Muscle of arm (tissue), 14 donors: ENCODE data around the gene RAB1A. TPM values are rescaled to one million over a fixed set of nuclear protein-coding genes. Genes with fewer than 3 reads are reported as not detected.
"Not testable (repeated sequence)": the region's sequence is repeated elsewhere in the genome, so short reads cannot be mapped to it uniquely, and the experiment has no call there.

ENCODE experiments used
- DNase-seq: peaks from one replicate; pipeline ENCODE4 v3.0.0-alpha.2; 2013
- long read RNA-seq, 11 donors: transcript quantifications; one replicate each; lab custom pipeline, GENCODE V29; 2026
- polyA plus RNA-seq, 12 donors: library from polyadenylated mRNA; unstranded; fragments of 120-200 nt; gene quantifications; one replicate each; pipeline ENCODE4 v1.2.1, GENCODE V29; 2013; ENCODE audit not compliant: insufficient read length in 12 of 12

The RAB1A gene
- 100 to 1,000 TPM in 11 of 12 donors, not detected in 1; 113 to 183 (median 140) TPM for polyA plus RNA-seq
- long read RNA-seq, donor 1, transcript RAB1A-203 (6 exons, 2,447 nt) = major isoform, 100 of 116 reads
- long read RNA-seq, donor 1, partial matches to known transcripts = 14 of 116 reads
- long read RNA-seq, donor 1, other reads (novel, unspliced or antisense) = 0 of 116 reads
- long read RNA-seq, donor 2, transcript RAB1A-203 (6 exons, 2,447 nt) = major isoform, 84 of 94 reads
- long read RNA-seq, donor 2, partial matches to known transcripts = 9 of 94 reads
- long read RNA-seq, donor 2, other reads (novel, unspliced or antisense) = 0 of 94 reads
- long read RNA-seq, donor 3, transcript RAB1A-203 (6 exons, 2,447 nt) = major isoform, 46 of 47 reads
- long read RNA-seq, donor 3, partial matches to known transcripts = 0 of 47 reads
- long read RNA-seq, donor 3, other reads (novel, unspliced or antisense) = 0 of 47 reads
- long read RNA-seq, donor 4, transcript RAB1A-203 (6 exons, 2,447 nt) = major isoform, 39 of 44 reads
- long read RNA-seq, donor 4, partial matches to known transcripts = 5 of 44 reads
- long read RNA-seq, donor 4, other reads (novel, unspliced or antisense) = 0 of 44 reads
- long read RNA-seq, donor 5, transcript RAB1A-203 (6 exons, 2,447 nt) = major isoform, 95 of 103 reads
- long read RNA-seq, donor 5, partial matches to known transcripts = 5 of 103 reads
- long read RNA-seq, donor 5, other reads (novel, unspliced or antisense) = 0 of 103 reads
- long read RNA-seq, donor 6, transcript RAB1A-203 (6 exons, 2,447 nt) = major isoform, 43 of 43 reads
- long read RNA-seq, donor 6, partial matches to known transcripts = 0 of 43 reads
- long read RNA-seq, donor 6, other reads (novel, unspliced or antisense) = 0 of 43 reads
- long read RNA-seq, donor 7, transcript RAB1A-203 (6 exons, 2,447 nt) = major isoform, 39 of 39 reads
- long read RNA-seq, donor 7, partial matches to known transcripts = 0 of 39 reads
- long read RNA-seq, donor 7, other reads (novel, unspliced or antisense) = 0 of 39 reads
- long read RNA-seq, donor 8, transcript RAB1A-203 (6 exons, 2,447 nt) = major isoform, 88 of 103 reads
- long read RNA-seq, donor 8, partial matches to known transcripts = 10 of 103 reads
- long read RNA-seq, donor 8, other reads (novel, unspliced or antisense) = 5 of 103 reads
- long read RNA-seq, donor 9, transcript RAB1A-203 (6 exons, 2,447 nt) = major isoform, 48 of 48 reads
- long read RNA-seq, donor 9, partial matches to known transcripts = 0 of 48 reads
- long read RNA-seq, donor 9, other reads (novel, unspliced or antisense) = 0 of 48 reads
- long read RNA-seq, donor 10, transcript RAB1A-203 (6 exons, 2,447 nt) = major isoform, 39 of 113 reads
- long read RNA-seq, donor 10, partial matches to known transcripts = 71 of 113 reads
- long read RNA-seq, donor 10, other reads (novel, unspliced or antisense) = 0 of 113 reads
- long read RNA-seq, donor 11, transcript RAB1A-203 (6 exons, 2,447 nt) = major isoform, 87 of 87 reads
- long read RNA-seq, donor 11, partial matches to known transcripts = 0 of 87 reads
- long read RNA-seq, donor 11, other reads (novel, unspliced or antisense) = 0 of 87 reads

- DNase-seq = peak; percentile 100
These were observed at the start of gene RAB1A for GRCh38 chr2:65129826-65130663. TSS of gene RAB1A (minus strand) at chr2:65130106. CDS start at chr2:65129915, 191 bp downstream.

- DNase-seq = no peak
These were observed 48.0 kb upstream of the RAB1A start for GRCh38 chr2:65177751-65178442.

- no peak for DNase-seq
These were observed 46.1 kb upstream of the RAB1A start for GRCh38 chr2:65175894-65176530.

DNA sequence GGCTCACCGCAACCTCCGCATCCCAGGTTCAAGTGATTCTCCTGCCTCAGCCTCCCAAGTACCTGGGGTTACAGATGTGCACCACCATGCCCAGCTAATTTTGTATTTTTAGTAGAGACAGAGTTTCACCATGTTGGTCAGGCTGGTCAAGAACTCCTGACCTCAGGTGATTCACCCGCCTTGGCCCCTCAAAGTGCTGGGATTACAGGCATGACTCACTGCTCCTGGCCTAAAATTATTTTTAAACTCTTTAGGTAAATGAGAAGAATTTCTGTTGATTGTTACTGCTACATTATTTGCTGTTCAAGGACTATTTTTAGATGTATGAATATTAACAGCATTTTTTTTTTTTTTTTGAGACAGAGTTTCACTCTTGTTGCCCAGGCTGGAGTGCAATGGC is 44.1 kb upstream of the RAB1A start:
- DNase-seq = not testable (repeated sequence)

- DNase-seq = no peak
These were observed 43.3 kb upstream of the RAB1A start for GRCh38 chr2:65172994-65173790.

DNA sequence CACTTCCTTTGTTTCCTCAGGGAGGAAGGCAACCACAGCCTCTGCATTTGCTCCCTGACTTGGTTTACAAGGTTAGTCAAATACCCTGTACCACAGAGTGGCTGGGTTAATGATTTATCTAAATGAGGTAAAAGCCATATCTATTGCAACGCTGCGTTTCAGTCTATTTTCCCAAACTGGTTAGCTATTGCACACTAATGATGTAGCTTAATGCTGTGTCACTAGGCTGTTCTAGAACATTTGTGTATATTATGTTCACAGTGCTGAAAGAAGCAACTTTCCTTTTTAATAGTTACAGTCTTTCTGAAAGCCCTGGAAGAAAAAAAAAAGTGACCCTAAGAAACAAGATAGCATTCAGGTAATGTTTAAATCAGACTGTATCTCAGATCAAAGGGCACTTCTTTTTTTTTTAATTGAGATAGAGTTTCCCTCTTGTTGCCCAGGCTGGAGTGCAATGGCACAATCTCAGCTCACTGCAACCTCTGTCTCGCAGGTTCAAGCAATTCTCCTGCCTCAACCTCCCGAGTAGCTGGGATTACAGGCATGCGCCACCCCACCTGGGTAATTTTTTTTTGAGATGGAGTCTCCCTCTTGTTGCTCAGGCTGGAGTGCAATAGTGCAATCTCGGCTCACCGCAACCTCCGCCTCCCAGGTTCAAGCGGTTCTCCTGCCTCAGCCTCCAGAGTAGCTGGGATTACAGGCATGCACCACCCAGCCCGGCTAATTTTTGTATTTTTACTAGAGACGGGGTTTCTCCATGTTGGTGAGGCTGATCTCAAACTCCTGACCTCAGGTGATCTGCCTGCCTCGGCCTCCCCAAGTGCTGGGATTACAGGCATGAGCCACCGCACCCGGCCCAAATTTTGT is 40.9 kb upstream of the RAB1A start:
- DNase-seq = not testable (repeated sequence)

GRCh38 chr2:65169760-65170136 is 39.8 kb upstream of the RAB1A start:
- DNase-seq = no peak

DNA sequence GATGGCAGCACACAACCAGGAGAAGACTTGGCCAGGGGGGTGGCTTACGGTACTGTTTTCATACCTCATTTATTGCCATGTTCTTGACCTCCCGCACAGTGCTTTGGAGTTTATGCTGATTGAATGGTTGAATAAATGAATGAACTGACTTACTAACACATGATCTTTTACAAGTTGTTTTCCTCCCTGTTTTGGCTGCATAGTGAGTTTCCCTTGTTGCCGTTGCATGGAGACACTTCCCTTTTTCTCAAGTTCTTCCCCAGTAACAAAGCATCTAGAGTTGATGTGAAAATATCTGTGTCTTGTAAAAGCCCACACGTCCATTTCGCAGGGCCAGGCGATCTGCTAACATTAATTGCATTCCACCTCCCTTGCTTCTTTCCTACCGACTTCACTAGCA is 35.7 kb upstream of the RAB1A start:
- DNase-seq = no peak

GRCh38 chr2:65164426-65164891 is 34.6 kb upstream of the RAB1A start:
- peak; percentile 37 for DNase-seq

DNA sequence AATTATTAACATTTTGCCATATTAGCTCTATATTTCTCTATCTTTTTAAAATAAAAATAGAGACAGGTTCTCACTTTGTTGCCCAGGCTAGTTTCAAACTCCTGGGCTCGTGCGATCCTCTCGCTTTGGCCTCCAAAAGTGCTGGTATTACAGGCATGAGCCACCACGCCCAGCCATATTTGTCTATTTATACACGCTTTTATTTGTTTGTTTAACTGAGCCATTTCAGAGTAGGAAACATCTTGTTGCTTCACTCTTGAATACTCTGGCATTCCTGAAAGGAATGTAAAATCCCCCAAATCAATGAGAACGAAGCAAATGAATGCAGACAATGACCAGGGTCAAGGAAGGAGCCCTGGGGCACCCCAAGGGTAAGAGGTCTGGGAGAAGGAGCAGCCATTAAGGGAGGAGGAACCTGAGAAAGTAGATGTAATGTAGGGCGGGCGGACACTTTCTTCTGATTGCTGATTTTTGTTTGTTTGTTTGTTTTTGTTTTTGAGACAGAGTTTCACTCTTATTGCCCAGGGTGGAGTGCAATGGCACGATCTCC is 31.7 kb upstream of the RAB1A start:
- no peak for DNase-seq

GRCh38 chr2:65159906-65160305 is 30.0 kb upstream of the RAB1A start:
- DNase-seq = no peak

GRCh38 chr2:65159261-65159660 is 29.4 kb upstream of the RAB1A start:
- no peak for DNase-seq

DNA sequence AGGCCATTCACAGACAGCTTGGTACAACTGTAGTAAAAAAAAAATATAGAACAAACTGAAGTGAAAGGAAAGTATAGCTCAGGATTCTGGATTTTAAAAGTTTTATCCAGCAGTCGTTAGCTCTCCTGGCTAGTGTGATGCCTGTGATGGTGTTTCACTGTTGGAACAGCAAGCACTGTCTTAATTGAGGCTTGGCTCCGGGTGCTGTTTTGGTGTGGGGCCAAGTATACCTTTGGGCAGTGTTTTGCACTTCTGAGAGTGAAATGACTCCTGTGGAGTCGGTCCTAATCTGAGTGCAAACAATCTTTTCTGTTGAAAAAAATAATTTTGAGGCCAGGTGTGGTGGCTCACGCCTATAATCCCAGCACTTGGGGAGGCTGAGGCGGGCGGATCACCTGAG is 28.7 kb upstream of the RAB1A start:
- DNase-seq = no peak

DNA sequence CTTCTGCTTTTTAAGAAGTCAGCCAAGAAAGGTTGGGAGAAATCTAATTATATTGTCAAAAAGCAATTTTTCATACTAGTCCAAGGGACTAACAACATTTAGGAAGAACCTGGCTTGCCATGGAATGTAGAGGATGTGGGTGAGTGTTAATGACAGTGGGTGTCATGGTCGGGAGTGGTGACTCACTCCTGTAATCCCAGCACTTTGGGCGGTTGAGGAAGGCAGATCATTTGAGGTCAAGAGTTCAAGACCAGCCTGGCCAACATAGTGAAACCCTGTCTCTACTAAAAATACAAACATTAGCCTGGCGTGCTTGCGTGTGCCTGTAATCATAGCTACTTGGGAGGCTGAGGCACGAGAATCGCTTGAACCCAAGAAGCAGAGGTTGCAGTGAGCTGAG is 27.9 kb upstream of the RAB1A start:
- not testable (repeated sequence) for DNase-seq

DNA sequence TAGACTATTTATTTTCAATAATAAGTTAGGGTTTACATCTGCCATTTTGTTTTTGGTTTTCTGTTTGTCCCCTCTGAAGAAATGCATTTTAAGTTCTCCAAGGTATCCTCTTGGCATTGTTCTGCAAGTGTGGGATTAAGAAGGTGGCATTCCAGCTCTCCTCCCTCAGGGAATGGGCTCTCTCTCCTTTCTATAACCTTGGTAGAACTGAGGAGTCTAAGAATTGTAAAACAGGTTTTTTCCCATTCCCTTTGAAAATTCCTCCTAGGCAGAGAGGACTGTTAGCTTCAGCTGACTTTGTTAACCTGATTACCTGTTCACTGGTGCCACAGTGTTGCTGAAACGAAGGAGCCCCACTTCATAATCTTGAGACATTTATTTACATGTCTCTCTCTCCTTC is 26.1 kb upstream of the RAB1A start:
- DNase-seq = no peak

DNA sequence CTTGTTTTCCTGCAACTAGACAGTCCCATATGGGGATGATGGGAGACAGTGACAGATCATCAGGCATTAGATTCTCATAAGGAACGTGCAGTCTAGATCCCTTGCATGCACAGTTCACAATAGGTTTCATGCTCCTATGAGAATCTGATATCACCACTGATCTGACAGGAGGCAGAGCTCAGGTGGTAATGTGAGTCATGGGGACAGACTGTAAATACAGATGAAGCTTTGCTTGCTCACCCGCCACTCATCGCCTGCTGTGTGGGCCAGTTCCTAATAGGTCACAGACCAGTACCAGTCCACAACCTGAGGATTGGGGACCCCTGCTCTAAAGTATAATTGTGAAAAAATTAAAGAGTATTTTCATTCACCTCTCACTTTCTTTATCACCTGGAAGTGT is 23.6 kb upstream of the RAB1A start:
- DNase-seq = no peak

- no peak for DNase-seq
These were observed 16.2 kb upstream of the RAB1A start for GRCh38 chr2:65146078-65146477.
